HepG2 (cell line): ENCODE results near the gene FANCG. TPM values are rescaled to one million over a fixed set of nuclear protein-coding genes. Genes with fewer than 3 reads are reported as not detected.

Experiments
- ATAC-seq: fragments of 200-7000 bp; cut with Tn5 transposase; 3 replicates; pipeline ENCODE4 v1.9.1; 2020; ENCODE audit warnings: mild to moderate bottlenecking, moderate library complexity
- BruUV-seq: library from RNA; stranded (reverse); fragments of 400-500 nt; replicated peaks from 2 replicates; lab custom pipeline; 2021; lab: Mats Ljungman, UMichigan
- CTCF ChIA-PET: fragments of 300-600 bp; formaldehyde crosslinking; extraction: SDS; loops from one replicate; lab custom pipeline; 2021; ENCODE audit warnings: low total read pairs, inconsistent platforms, low intra/inter-chr PET ratio; lab: Yijun Ruan, JAX
- POLR2A ChIA-PET: fragments of 350-600 bp; sonication (Branson Sonifier 250); formaldehyde crosslinking; loops from one replicate; lab custom pipeline; 2020; ENCODE audit warnings: antibody characterized with exemption, inconsistent platforms; lab: Yijun Ruan, JAX
- DNase-seq: peaks from one replicate; pipeline ENCODE4 v3.0.0-alpha.2; 2015; ENCODE audit warnings: low spot score
- FAIRE-seq: peaks from 3 replicates; lab custom pipeline; 2011; peaks lifted over from hg19 to GRCh38; lab: Jason Lieb, UNC
- H2AFZ ChIP-seq: one replicate; pipeline ENCODE4 v1.6.1; 2011; ENCODE audit warnings: low read length, inconsistent platforms
- H3K27ac ChIP-seq: fragments of 300-600 bp; 3 replicates; pipeline ENCODE4 v1.8.0; 2011; ENCODE audit warnings: mixed run types, mild to moderate bottlenecking, mixed read lengths, low read length, inconsistent platforms; ENCODE audit not compliant: insufficient read depth; ENCODE audit errors: extremely low read length
- H3K27me3 ChIP-seq, 2 experiments: fragments of 200-600 bp in 1 of 2; 2 replicates in 1 of 2; 3 replicates in 1 of 2; pipeline versions ENCODE4 v1.6.0 to v1.8.0; 2011; ENCODE audit warnings: low read length in 2 of 2, mild to moderate bottlenecking in 2 of 2, moderate library complexity in 2 of 2, inconsistent platforms in 1 of 2; ENCODE audit not compliant: insufficient read depth in 2 of 2, control insufficient read depth in 1 of 2
- H3K36me3 ChIP-seq, 2 experiments: fragments of 200-600 bp in 1 of 2; replicated peaks in 1 of 2; 2 replicates in 1 of 2; 3 replicates in 1 of 2; pipeline versions ENCODE4 v1.5.1 to v1.8.0; 2011; ENCODE audit warnings: low read length in 2 of 2, inconsistent platforms in 1 of 2; ENCODE audit not compliant: insufficient read depth in 2 of 2, control insufficient read depth in 1 of 2
- H3K4me1 ChIP-seq: 2 replicates; pipeline ENCODE4 v1.5.1; 2012; ENCODE audit warnings: low read length, inconsistent platforms; ENCODE audit not compliant: insufficient read depth
- H3K4me2 ChIP-seq: 2 replicates; pipeline ENCODE4 v1.6.0; 2011; ENCODE audit warnings: low read depth, low read length, inconsistent platforms
- H3K4me3 ChIP-seq, 3 experiments: fragments of 200-600 bp in 1 of 3; sonication (generic), shearing (Covaris generic) in 1 of 3; replicated peaks in 1 of 3; 2 replicates each; pipeline ENCODE4 v1.5.1; 2011 to 2016; ENCODE audit warnings: low read length in 3 of 3, inconsistent platforms in 2 of 3, low read depth in 2 of 3, mild to moderate bottlenecking in 2 of 3, control low read depth in 1 of 3, mixed read lengths in 1 of 3; ENCODE audit not compliant: insufficient read depth in 1 of 3
- H3K79me2 ChIP-seq: one replicate; pipeline ENCODE4 v1.6.1; 2011; ENCODE audit warnings: low read length, inconsistent platforms; ENCODE audit not compliant: insufficient read depth
- H3K9ac ChIP-seq: 2 replicates; pipeline ENCODE4 v1.6.0; 2011; ENCODE audit warnings: mild to moderate bottlenecking, low read depth, low read length, inconsistent platforms; ENCODE audit not compliant: insufficient read depth
- H3K9me3 ChIP-seq: 2 replicates; pipeline ENCODE4 v1.5.1; 2012; ENCODE audit warnings: mild to moderate bottlenecking, low read length
- H4K20me1 ChIP-seq: 2 replicates; pipeline ENCODE4 v1.6.0; 2011; ENCODE audit warnings: inconsistent platforms, mild to moderate bottlenecking, low read length, moderate library complexity; ENCODE audit not compliant: insufficient read depth
- MYC ChIP-seq: sonication (generic); formaldehyde crosslinking; IDR thresholded peaks from 2 replicates; pipeline ENCODE4 v1.9.0; 2021; ENCODE audit warnings: missing genetic modification reagents, borderline replicate concordance
- NFIB ChIP-seq: sonication (generic); formaldehyde crosslinking; IDR thresholded peaks from 2 replicates; pipeline ENCODE4 v1.9.0; 2021; ENCODE audit warnings: missing genetic modification reagents, mild to moderate bottlenecking, borderline replicate concordance
- RELA ChIP-seq: sonication (generic); formaldehyde crosslinking; IDR thresholded peaks from 2 replicates; pipeline ENCODE4 v1.4.0; 2020; ENCODE audit warnings: missing genetic modification reagents
- TRIM22 ChIP-seq: fragments of 450-650 bp; IDR thresholded peaks from 2 replicates; pipeline ENCODE4 v1.6.1; 2017
- ZBTB7A ChIP-seq: sonication (generic); formaldehyde crosslinking; IDR thresholded peaks from 2 replicates; pipeline ENCODE4 v1.8.0; 2022; ENCODE audit warnings: mild to moderate bottlenecking, missing genetic modification reagents
- ZNF251 ChIP-seq: sonication (generic); formaldehyde crosslinking; IDR thresholded peaks from 2 replicates; pipeline ENCODE4 v1.9.0; 2021; ENCODE audit warnings: mild to moderate bottlenecking, missing genetic modification reagents
- ZNF550 ChIP-seq: sonication (generic); formaldehyde crosslinking; IDR thresholded peaks from 2 replicates; pipeline ENCODE4 v1.4.0; 2020; ENCODE audit warnings: mild to moderate bottlenecking, missing genetic modification reagents, borderline replicate concordance
- ZNF652 ChIP-seq: IDR thresholded peaks from 2 replicates; pipeline ENCODE4 v1.6.1; 2016; ENCODE audit warnings: low read depth, borderline replicate concordance
- ZNF672 ChIP-seq: sonication (generic); formaldehyde crosslinking; IDR thresholded peaks from 2 replicates; pipeline ENCODE4 v1.8.1; 2022; ENCODE audit warnings: missing genetic modification reagents
- ZNF746 ChIP-seq: sonication (generic); formaldehyde crosslinking; IDR thresholded peaks from 2 replicates; pipeline ENCODE4 v1.8.0; 2022; ENCODE audit warnings: mild to moderate bottlenecking, missing genetic modification reagents
- ZNF772 ChIP-seq: sonication (generic); formaldehyde crosslinking; IDR thresholded peaks from 2 replicates; pipeline ENCODE4 v1.5.0; 2020; ENCODE audit warnings: mild to moderate bottlenecking, missing genetic modification reagents
- ZSCAN21 ChIP-seq: sonication (generic); formaldehyde crosslinking; IDR thresholded peaks from 2 replicates; pipeline ENCODE4 v1.8.0; 2022; ENCODE audit warnings: mild to moderate bottlenecking, missing genetic modification reagents, moderate library complexity, borderline replicate concordance
- ZSCAN5A ChIP-seq: sonication (generic); formaldehyde crosslinking; IDR thresholded peaks from 2 replicates; pipeline ENCODE4 v1.8.0; 2022; ENCODE audit warnings: mild to moderate bottlenecking, missing genetic modification reagents, borderline replicate concordance
- WGBS: methylation state at CpG from one replicate; pipeline ENCODE4 v1.1.6; 2017; ENCODE audit warnings: low lambda C conversion rate; 5-methylcytosine and 5-hydroxymethylcytosine counted together
- in situ Hi-C: cut with HindIII; loops from 2 replicates; pipeline ENCODE4 v1.10.0; 2017; ENCODE audit warnings: low pct_unique_long_range_greater_than_20kb; ENCODE audit not compliant: extremely low pct_ligation_motif_present
- intact Hi-C: fragments of 100-400 bp; cut with micrococcal nuclease; formaldehyde crosslinking; loops from one replicate; pipeline ENCODE4 v1.10.0; 2022; ENCODE audit not compliant: unreplicated experiment
- polyA plus RNA-seq, 8 experiments: library from polyadenylated mRNA; depleted of rRNA in 3 of 8; stranded (reverse) in 7 of 8; unstranded in 1 of 8; fragments of >200 nt; fragmentation: Illumina TruSeq in 4 of 8; extraction: Trizol in 4 of 8; gene quantifications; 2 replicates each; pipeline versions ENCODE4 v1.2.1 to v1.2.3, GENCODE V29; 2011 to 2016; ENCODE audit warnings: low read depth in 4 of 8, missing spikeins in 1 of 8, mixed read lengths in 1 of 8; ENCODE audit not compliant: insufficient read depth in 1 of 8
- total RNA-seq, 5 experiments: library from RNA; depleted of rRNA; stranded (reverse); fragments of >200 nt; fragmentation: Illumina TruSeq; extraction: Trizol; gene quantifications; 2 replicates each; pipeline ENCODE4 v1.2.3, GENCODE V29; 2016; ENCODE audit warnings: low read depth in 1 of 5
- TF ChIP-seq, protein P1 (sequence below): sonication (generic); formaldehyde crosslinking; IDR thresholded peaks from 2 replicates; pipeline ENCODE4 v1.5.1; 2020; ENCODE audit warnings: mild to moderate bottlenecking, missing genetic modification reagents, moderate library complexity
- TF ChIP-seq, protein P2 (sequence below): sonication (generic); formaldehyde crosslinking; IDR thresholded peaks from 2 replicates; pipeline ENCODE4 v1.4.0; 2020; ENCODE audit warnings: missing genetic modification reagents
- TF ChIP-seq, protein P3 (sequence below): sonication (generic); formaldehyde crosslinking; IDR thresholded peaks from 2 replicates; pipeline ENCODE4 v1.5.0; 2020; ENCODE audit warnings: mild to moderate bottlenecking, missing genetic modification reagents

Gene FANCG
- total and polyA plus RNA-seq, 2 of the 13 experiments (the other 11 are each of a cell fraction or from before 2014, with no cell fraction given) = 14.4 to 45.1 TPM

- peaks cover 16% of the 10 kb centered on the region for H3K79me2 ChIP-seq
- BruUV-seq = no TSS peak
- DNase-seq (no peak), FAIRE-seq (no peak), ATAC-seq (no peak)
- no peaks in the 10 kb centered on the region; a peak in 1 of 5 replicates for H3K27me3 ChIP-seq
- intact Hi-C loops (no loop called here), in situ Hi-C loops (no loop called here)
- TF ChIP-seq ZNF672 (CRISPR knock-in tag) (no peak), ZNF746 (no peak), RELA (CRISPR knock-in tag) (no peak), TRIM22 (no peak), ZNF772 (CRISPR knock-in tag) (no peak), ZBTB7A (CRISPR knock-in tag) (no peak), ZNF652 (CRISPR knock-in tag) (no peak), ZSCAN5A (CRISPR knock-in tag) (no peak), ZSCAN21 (CRISPR knock-in tag) (no peak), NFIB (CRISPR knock-in tag) (no peak), ZNF550 (no peak), MYC (no peak), ZNF251 (no peak)
- TF ChIP-seq, protein P1, sequence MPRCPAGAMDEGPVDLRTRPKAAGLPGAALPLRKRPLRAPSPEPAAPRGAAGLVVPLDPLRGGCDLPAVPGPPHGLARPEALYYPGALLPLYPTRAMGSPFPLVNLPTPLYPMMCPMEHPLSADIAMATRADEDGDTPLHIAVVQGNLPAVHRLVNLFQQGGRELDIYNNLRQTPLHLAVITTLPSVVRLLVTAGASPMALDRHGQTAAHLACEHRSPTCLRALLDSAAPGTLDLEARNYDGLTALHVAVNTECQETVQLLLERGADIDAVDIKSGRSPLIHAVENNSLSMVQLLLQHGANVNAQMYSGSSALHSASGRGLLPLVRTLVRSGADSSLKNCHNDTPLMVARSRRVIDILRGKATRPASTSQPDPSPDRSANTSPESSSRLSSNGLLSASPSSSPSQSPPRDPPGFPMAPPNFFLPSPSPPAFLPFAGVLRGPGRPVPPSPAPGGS = no peak
- TF ChIP-seq, protein P2, sequence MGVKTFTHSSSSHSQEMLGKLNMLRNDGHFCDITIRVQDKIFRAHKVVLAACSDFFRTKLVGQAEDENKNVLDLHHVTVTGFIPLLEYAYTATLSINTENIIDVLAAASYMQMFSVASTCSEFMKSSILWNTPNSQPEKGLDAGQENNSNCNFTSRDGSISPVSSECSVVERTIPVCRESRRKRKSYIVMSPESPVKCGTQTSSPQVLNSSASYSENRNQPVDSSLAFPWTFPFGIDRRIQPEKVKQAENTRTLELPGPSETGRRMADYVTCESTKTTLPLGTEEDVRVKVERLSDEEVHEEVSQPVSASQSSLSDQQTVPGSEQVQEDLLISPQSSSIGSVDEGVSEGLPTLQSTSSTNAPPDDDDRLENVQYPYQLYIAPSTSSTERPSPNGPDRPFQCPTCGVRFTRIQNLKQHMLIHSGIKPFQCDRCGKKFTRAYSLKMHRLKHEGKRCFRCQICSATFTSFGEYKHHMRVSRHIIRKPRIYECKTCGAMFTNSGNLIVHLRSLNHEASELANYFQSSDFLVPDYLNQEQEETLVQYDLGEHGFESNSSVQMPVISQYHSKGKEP (CRISPR knock-in tag) = no peak
- TF ChIP-seq, protein P3, sequence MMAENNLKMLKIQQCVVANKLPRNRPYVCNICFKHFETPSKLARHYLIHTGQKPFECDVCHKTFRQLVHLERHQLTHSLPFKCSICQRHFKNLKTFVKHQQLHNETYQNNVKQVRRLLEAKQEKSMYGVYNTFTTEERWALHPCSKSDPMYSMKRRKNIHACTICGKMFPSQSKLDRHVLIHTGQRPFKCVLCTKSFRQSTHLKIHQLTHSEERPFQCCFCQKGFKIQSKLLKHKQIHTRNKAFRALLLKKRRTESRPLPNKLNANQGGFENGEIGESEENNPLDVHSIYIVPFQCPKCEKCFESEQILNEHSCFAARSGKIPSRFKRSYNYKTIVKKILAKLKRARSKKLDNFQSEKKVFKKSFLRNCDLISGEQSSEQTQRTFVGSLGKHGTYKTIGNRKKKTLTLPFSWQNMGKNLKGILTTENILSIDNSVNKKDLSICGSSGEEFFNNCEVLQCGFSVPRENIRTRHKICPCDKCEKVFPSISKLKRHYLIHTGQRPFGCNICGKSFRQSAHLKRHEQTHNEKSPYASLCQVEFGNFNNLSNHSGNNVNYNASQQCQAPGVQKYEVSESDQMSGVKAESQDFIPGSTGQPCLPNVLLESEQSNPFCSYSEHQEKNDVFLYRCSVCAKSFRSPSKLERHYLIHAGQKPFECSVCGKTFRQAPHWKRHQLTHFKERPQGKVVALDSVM (CRISPR knock-in tag) = no peak
- H3K4me2 ChIP-seq = no peak overlapping the region
- H3K9me3 ChIP-seq = no peaks in the 10 kb centered on the region
- H3K27ac ChIP-seq = no peak overlapping the region
- no peaks in the 10 kb centered on the region for H4K20me1 ChIP-seq
- 87% methylated on average over 7 of the region's 7 CpGs for WGBS
- no peak overlapping the region for H3K4me3 ChIP-seq
- CTCF ChIA-PET = no interaction called here
- H3K9ac ChIP-seq = no peak overlapping the region
- peaks cover 1 to 7% of the 10 kb centered on the region in 2 experiments; a peak in 2 of 5 replicates for H3K36me3 ChIP-seq
- POLR2A ChIA-PET = no interaction called here
- H3K4me1 ChIP-seq = peaks cover 30% of the 10 kb centered on the region
- no peak overlapping the region for H2AFZ ChIP-seq
These were observed 26.6 kb upstream of the FANCG start for GRCh38 chr9:35106343-35106730.
